KOPT-K1 (cell line): ENCODE data around the gene SV2B.

Experiments used
- H3K27ac ChIP-seq: fragments of 200-600 bp; sonication (generic); 2 replicates; pipeline ENCODE4 v1.5.1; 2016; ENCODE audit warnings: antibody characterized with exemption, mild to moderate bottlenecking, low read depth, low read length; ENCODE audit not compliant: poor library complexity, severe bottlenecking
- H3K36me3 ChIP-seq: fragments of 200-600 bp; sonication (generic); 2 replicates; pipeline ENCODE4 v1.5.1; 2017; ENCODE audit warnings: antibody characterized with exemption, mild to moderate bottlenecking, low read length, moderate library complexity; ENCODE audit not compliant: insufficient read depth
- H3K9me3 ChIP-seq: fragments of 200-600 bp; sonication (generic); 2 replicates; pipeline ENCODE4 v1.5.1; 2017; ENCODE audit warnings: antibody characterized with exemption, low read length, mild to moderate bottlenecking; ENCODE audit not compliant: insufficient read depth, poor library complexity, severe bottlenecking

Gene SV2B

DNA sequence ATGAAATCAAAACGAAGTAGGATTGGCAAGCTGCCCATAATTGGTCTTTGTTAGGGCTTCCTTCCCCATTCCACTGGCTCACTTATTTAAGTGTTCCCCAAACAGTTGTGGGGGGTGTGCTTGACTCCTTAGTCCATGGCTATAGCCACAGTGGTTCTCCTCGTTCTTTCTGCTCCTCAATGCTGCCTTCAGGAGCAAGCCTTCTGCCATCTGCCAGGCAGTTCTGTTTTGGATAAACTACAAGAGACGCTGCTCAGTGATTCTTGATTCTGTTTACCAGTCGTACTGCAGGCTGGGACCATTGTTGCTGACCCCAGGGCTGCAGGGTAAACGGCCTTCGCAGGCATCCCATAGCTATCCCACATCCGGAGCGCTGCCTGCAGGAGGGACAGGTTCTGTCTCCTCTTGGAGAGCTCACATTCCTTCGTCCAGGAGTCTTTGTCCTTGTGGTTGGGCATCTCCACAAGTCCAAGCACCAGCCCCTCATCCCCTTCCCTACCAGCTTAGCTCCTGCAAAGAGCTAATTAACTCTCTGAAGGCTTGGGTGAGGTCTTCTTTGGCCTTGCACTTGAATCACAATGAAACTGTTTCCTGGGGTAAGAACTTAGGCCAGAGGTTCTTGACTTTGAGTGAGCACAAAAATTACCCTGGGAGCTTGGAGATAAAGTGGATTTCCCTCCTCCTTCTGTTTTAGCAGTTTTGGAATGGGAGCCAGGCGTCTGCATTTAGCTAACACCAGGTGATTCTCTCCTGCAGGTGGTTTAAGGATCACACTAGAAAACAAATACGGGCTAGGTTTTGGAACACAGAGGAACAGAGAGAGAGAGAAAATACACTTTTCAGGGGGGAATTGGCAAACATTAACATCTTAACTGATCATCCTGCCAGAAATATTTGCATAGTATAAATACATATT, 114.9 kb downstream of the SV2B start:
- no peaks in the 10 kb centered on the region for H3K36me3 ChIP-seq
- no peak overlapping the region for H3K27ac ChIP-seq
- H3K9me3 ChIP-seq, result no peaks in the 10 kb centered on the region

- no peaks in the 10 kb centered on the region for H3K9me3 ChIP-seq
- H3K36me3 ChIP-seq, result no peaks in the 10 kb centered on the region
- no peak overlapping the region for H3K27ac ChIP-seq
These were observed 115.9 kb downstream of the SV2B start for GRCh38 chr15:91216000-91216399.

DNA sequence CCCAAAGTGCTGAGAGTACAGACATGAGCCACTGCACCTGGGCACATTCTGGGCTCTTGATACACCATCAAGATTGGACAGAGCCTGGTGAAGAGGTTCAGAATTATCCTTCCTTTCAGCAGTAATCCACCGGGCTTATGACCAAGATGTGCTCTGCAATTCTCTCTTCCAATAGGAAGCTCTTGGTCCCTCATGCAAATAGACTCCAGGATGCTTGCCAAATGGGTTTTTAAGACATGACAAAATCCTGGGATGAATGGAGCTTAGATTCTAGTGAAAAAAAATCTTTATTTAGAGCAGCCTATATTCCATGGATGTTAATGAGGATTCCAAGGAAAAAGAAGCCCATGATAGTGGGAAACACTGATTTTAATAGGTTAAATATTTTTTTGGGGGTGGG, 119.1 kb downstream of the SV2B start:
- H3K9me3 ChIP-seq, result no peaks in the 10 kb centered on the region
- H3K27ac ChIP-seq, result no peak overlapping the region
- no peaks in the 10 kb centered on the region for H3K36me3 ChIP-seq

DNA sequence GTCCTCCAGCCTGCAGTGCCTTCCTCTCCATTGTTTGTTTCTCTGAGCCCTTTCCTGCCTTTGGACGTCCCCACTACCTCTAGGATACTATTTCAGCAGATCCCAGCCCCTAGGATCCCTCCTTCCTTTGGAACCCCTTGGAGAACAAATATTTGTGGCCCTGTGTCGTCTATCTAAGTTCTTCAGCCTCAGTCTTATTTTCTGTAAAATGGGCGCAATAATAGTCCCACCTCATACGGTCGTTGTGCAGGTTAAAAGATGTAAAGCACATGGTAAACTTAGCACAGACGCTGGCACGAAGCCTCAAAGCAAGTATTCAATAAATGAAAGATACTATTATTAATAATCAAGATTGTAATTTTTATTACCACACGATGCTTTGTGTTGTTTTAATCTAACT, 122.0 kb downstream of the SV2B start:
- no peaks in the 10 kb centered on the region for H3K36me3 ChIP-seq
- H3K9me3 ChIP-seq, result no peaks in the 10 kb centered on the region
- no peak overlapping the region for H3K27ac ChIP-seq

DNA sequence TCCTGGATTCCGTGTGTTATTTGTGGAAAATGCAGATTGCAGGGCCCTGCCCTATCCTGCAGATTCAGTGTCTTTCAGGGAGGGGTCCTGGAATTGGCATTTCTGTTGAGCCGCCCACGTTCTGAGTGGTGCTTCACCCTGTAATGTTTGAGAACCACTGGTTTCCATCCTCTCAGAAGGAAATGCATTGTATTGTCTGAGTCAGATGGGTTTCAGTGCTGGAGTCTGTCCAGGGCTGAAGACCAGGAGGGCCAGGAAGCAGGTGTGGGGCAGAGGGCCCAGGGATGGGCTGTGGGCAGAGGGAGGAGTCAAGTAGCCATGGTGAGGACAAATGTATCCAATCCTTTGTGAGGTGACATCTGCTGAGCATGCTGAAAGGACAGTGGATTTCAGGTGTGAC, 123.8 kb downstream of the SV2B start:
- Histone ChIP-seq H3K9me3 (no peaks in the 10 kb centered on the region), H3K27ac (no peak overlapping the region), H3K36me3 (no peaks in the 10 kb centered on the region)

DNA sequence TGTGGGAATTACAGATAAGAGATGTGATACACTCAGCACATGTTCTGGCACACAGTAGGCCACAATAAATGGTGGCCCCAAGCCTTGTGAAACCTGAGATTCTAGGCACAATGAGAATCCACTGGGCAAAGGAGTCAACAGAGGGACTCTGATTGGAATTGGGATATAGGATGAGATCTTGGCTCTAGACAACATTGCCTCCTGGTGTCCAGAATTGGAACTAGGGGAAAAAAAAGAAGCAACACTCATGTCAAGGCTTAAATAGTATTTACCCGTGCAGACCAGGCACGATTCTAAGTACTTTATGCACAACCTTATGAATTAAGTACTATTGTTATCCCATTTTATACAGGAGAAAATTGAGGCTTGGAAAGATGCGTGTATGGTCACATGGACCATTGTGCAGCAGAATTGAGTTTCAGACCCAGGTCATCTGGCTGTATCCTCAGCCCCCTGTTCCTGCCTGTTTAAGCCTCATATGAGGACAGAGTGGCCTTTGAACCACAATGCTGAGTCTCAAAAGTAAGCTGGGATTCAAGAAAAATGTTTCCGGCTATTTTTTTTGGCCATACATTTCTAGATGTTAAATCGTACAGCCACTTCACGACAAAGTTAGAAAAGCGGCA, 124.8 kb downstream of the SV2B start:
- Histone ChIP-seq H3K27ac (no peak overlapping the region), H3K9me3 (no peaks in the 10 kb centered on the region), H3K36me3 (no peaks in the 10 kb centered on the region)

DNA sequence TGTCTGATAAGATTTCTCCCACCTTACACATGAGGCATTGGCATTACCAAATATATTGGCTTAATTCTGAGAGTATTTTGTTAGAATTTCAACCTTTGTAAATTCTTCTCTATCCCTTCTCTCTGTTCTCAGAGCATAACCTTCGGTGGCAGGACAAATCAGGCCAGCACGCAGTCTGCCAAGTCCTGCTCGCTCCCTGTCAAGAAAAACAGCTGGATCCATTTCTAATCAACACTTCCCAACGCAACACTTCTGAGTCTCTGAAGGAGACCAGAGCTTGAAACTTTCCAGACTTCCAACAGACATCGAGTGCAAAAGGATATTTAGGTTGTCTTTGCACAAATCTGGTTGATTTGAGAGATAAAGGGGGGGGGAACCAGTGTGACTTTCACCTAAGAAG, 125.7 kb downstream of the SV2B start:
- H3K9me3 ChIP-seq, result no peaks in the 10 kb centered on the region
- no peak overlapping the region for H3K27ac ChIP-seq
- no peaks in the 10 kb centered on the region for H3K36me3 ChIP-seq

DNA sequence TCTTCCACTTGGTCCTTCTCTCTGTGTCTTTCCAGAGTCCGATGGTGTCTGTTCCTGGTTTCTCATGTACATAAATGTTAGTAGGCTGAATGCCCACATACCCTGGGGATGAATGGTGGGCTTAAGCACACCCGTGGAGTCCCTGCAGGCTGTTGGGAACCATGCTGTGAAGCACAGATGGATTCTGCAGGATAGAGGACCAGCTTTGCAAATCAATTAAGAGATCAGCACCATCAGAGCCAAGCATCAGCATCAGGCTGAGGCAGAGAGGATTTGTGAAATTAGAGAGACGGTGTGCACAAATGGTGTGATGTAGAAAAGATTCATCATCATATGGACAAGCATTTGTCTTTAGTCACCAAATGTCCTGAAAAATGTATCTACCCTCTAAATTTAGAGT, 127.1 kb downstream of the SV2B start:
- Histone ChIP-seq H3K36me3 (no peaks in the 10 kb centered on the region), H3K9me3 (no peaks in the 10 kb centered on the region), H3K27ac (no peak overlapping the region)

GRCh38 chr15:91227766-91228165, 127.7 kb downstream of the SV2B start:
- no peak overlapping the region for H3K27ac ChIP-seq
- H3K9me3 ChIP-seq, result no peaks in the 10 kb centered on the region
- no peaks in the 10 kb centered on the region for H3K36me3 ChIP-seq

- H3K27ac ChIP-seq, result no peak overlapping the region
These were observed 128.3 kb downstream of the SV2B start for GRCh38 chr15:91228383-91228782.

GRCh38 chr15:91228890-91229289, 128.8 kb downstream of the SV2B start:
- Histone ChIP-seq H3K9me3 (no peaks in the 10 kb centered on the region), H3K27ac (no peak overlapping the region), H3K36me3 (no peaks in the 10 kb centered on the region)

More at GRCh38 chr15:91228383-91228782, 128.3 kb downstream of the SV2B start:
- Histone ChIP-seq H3K9me3 (no peaks in the 10 kb centered on the region), H3K36me3 (no peaks in the 10 kb centered on the region)

DNA sequence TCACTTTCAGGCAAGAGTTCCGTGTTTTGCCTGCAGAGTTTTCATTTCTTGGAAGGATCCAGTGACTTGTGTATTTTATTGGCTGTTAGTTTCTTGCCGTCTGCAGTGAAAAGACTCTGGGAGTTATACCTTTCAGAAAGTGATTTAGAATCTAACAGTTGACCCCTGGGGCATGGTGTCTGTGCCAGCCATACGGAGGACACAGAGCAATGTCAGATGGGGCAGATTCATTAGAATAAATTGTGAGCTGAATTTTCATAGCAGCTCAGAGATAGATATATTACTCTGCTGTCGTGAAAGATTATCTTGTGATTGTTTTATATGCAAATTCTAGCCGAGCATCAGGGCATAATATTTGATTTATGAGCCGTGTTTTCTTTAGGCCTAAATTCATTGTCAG, 131.6 kb downstream of the SV2B start:
- Histone ChIP-seq H3K27ac (no peak overlapping the region), H3K9me3 (no peaks in the 10 kb centered on the region), H3K36me3 (no peaks in the 10 kb centered on the region)

GRCh38 chr15:91234759-91235158, 134.7 kb downstream of the SV2B start:
- Histone ChIP-seq H3K9me3 (no peaks in the 10 kb centered on the region), H3K36me3 (no peaks in the 10 kb centered on the region)

GRCh38 chr15:91235376-91235775, 135.3 kb downstream of the SV2B start:
- H3K36me3 ChIP-seq, result no peaks in the 10 kb centered on the region
- no peak overlapping the region for H3K27ac ChIP-seq
- H3K9me3 ChIP-seq, result no peaks in the 10 kb centered on the region

More at GRCh38 chr15:91234759-91235158, 134.7 kb downstream of the SV2B start:
- H3K27ac ChIP-seq, result no peak overlapping the region

DNA sequence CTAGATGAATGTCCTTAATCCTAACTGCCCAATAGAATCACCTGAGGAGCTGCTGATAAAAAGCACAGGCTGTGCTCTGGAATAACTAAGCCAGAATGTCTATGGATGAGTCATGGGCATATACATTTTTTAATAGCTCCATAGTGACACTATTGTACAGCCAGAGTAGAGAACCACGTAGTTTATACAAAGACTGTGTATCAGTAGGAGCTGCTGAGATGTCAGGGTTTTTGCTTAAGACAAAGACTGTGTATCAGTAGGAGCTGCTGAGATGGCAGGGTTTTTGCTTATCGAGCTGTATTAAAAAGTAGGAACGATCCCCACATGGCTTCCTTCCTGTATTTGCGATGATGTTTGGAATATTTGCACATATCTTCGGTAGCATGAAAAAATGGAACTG, 137.4 kb downstream of the SV2B start:
- no peak overlapping the region for H3K27ac ChIP-seq
- H3K36me3 ChIP-seq, result no peaks in the 10 kb centered on the region
- H3K9me3 ChIP-seq, result no peaks in the 10 kb centered on the region
